Esophagus mucosa (tissue), 1 donor: ENCODE results near the gene KDSR. TPM values are rescaled to one million over a fixed set of nuclear protein-coding genes. Genes with fewer than 3 reads are reported as not detected.
"Not testable (repeated sequence)": the region's sequence is repeated elsewhere in the genome, so short reads cannot be mapped to it uniquely, and the experiment has no call there.

Experiments
- ATAC-seq: fragments of 200-7000 bp; cut with Tn5 transposase; one replicate; pipeline ENCODE4 v1.9.1; 2020
- total RNA-seq: library from RNA; stranded (reverse); gene quantifications from one replicate; pipeline ENCODE4 v1.2.4, GENCODE V29; 2023
- donor health status: DM: yes; HTN: yes; CAD: no.

Gene KDSR
- total RNA-seq, 1 donor from 2014 or later, result 37.8 TPM

- ATAC-seq, result no peak
Observed at GRCh38 chr18:63363951-63364350, 3.1 kb downstream of the KDSR start.

GRCh38 chr18:63363420-63363819 lies 3.6 kb downstream of the KDSR start:
- ATAC-seq, result not testable (repeated sequence)

- no peak for ATAC-seq
Observed at GRCh38 chr18:63356272-63356896, 10.6 kb downstream of the KDSR start.

- no peak for ATAC-seq
Observed at GRCh38 chr18:63350230-63350629, 16.8 kb downstream of the KDSR start.

GRCh38 chr18:63348508-63349136 lies 18.4 kb downstream of the KDSR start:
- no peak for ATAC-seq

GRCh38 chr18:63346480-63347183 lies 20.4 kb downstream of the KDSR start:
- peak; percentile 88 for ATAC-seq

GRCh38 chr18:63346031-63346430 lies 21.0 kb downstream of the KDSR start:
- peak; percentile 78 for ATAC-seq

- peak; percentile 67 for ATAC-seq
Observed at GRCh38 chr18:63344918-63345317, 22.1 kb downstream of the KDSR start.

- no peak for ATAC-seq
Observed at GRCh38 chr18:63344263-63344662, 22.7 kb downstream of the KDSR start.

- ATAC-seq, result no peak
Observed at GRCh38 chr18:63342206-63342605, 24.8 kb downstream of the KDSR start.

- no peak for ATAC-seq
Observed at GRCh38 chr18:63339920-63340484, 27.0 kb downstream of the KDSR start.

- ATAC-seq, result peak; percentile 50
Observed at GRCh38 chr18:63336366-63337099, 30.5 kb downstream of the KDSR start.

GRCh38 chr18:63331105-63331504 lies 35.9 kb downstream of the KDSR start:
- ATAC-seq, result no peak

- no peak for ATAC-seq
Observed at GRCh38 chr18:63329431-63330145, 37.4 kb downstream of the KDSR start.

- ATAC-seq, result no peak
Observed at GRCh38 chr18:63326011-63326410, 41.0 kb downstream of the KDSR start.

GRCh38 chr18:63325086-63325686 lies 41.8 kb downstream of the KDSR start:
- ATAC-seq, result no peak

GRCh38 chr18:63322908-63323634 lies 43.9 kb downstream of the KDSR start:
- ATAC-seq, result no peak

- ATAC-seq, result no peak
Observed at GRCh38 chr18:63322206-63322605, 44.8 kb downstream of the KDSR start.

GRCh38 chr18:63321291-63321690 lies 45.7 kb downstream of the KDSR start:
- no peak for ATAC-seq

- ATAC-seq, result peak; percentile 49
Observed at GRCh38 chr18:63320975-63321265, 46.1 kb downstream of the KDSR start.
